Sigmoid colon (tissue), 7 donors: ENCODE measurements around the gene CCL3. TPM values are rescaled to one million over a fixed set of nuclear protein-coding genes. Genes with fewer than 3 reads are reported as not detected.
A peak's percentile ranks its signal among the peaks of the same experiment; 100 is the strongest.
"Not testable (repeated sequence)": the region's sequence is repeated elsewhere in the genome, so short reads cannot be mapped to it uniquely, and the experiment has no call there.

ENCODE experiments used
- DNase-seq: peaks from one replicate; pipeline ENCODE4 v3.0.0-alpha.2; 2019
- H3K27ac ChIP-seq, 4 donors: fragments of 200-600 bp; sonication (generic); one replicate each; pipeline ENCODE4 v1.5.1; 2016 to 2019; ENCODE audit warnings: mild to moderate bottlenecking in 1 of 4
- H3K27me3 ChIP-seq, 3 donors: fragments of 200-600 bp; sonication (generic); one replicate each; pipeline ENCODE4 v1.5.1; 2019; ENCODE audit warnings: mild to moderate bottlenecking in 1 of 3
- H3K36me3 ChIP-seq, 4 donors: fragments of 200-600 bp; sonication (generic); one replicate each; pipeline ENCODE4 v1.5.1; 2016 to 2019
- H3K4me1 ChIP-seq, 4 donors: fragments of 200-600 bp; sonication (generic); one replicate each; pipeline ENCODE4 v1.5.1; 2017 to 2019
- H3K4me3 ChIP-seq, 4 donors: fragments of 200-600 bp; sonication (generic); one replicate each; pipeline ENCODE4 v1.5.1; 2017 to 2019; ENCODE audit warnings: mild to moderate bottlenecking in 2 of 4, moderate library complexity in 1 of 4
- H3K9me3 ChIP-seq, 4 donors: fragments of 200-600 bp in 3 of 4; sonication (generic) in 3 of 4; one replicate each; pipeline versions ENCODE4 v1.5.1 to v1.6.1; 2013 to 2019
- CTCF ChIP-seq, 4 experiments: fragments of 450-650 bp in 3 of 4; fragments of 200-600 bp in 1 of 4; IDR thresholded peaks; one replicate each; pipeline ENCODE4 v1.5.1; 2016 to 2019; ENCODE audit warnings: antibody characterized with exemption in 4 of 4, mild to moderate bottlenecking in 3 of 4, moderate library complexity in 2 of 4
- EP300 ChIP-seq, 4 donors: sonication (generic); formaldehyde crosslinking; IDR thresholded peaks; one replicate each; pipeline ENCODE4 v1.6.1; 2017; ENCODE audit warnings: antibody characterized with exemption in 4 of 4
- POLR2A ChIP-seq, 2 donors: fragments of 450-650 bp; IDR thresholded peaks; one replicate each; pipeline ENCODE4 v1.6.1; 2016; ENCODE audit warnings: antibody characterized with exemption in 2 of 2, mild to moderate bottlenecking in 2 of 2, moderate library complexity in 2 of 2
- POLR2AphosphoS5 ChIP-seq, 4 donors: sonication (generic); formaldehyde crosslinking; IDR thresholded peaks; one replicate each; pipeline ENCODE4 v1.6.1; 2017; ENCODE audit warnings: antibody characterized with exemption in 4 of 4
- WGBS, 2 donors: extraction: QIAGEN DNeasy Blood & Tissue Kit; methylation state at CpG; one replicate each; pipeline ENCODE4 v1.1.7; 2013; 5-methylcytosine and 5-hydroxymethylcytosine counted together
- intact Hi-C: fragments of 100-400 bp; cut with DNase I; formaldehyde crosslinking; loops from one replicate; pipeline ENCODE4 v1.15.1; 2023
- polyA plus RNA-seq, 3 donors: library from polyadenylated mRNA; stranded (reverse); fragments of 200-250 nt; gene quantifications; one replicate each; pipeline ENCODE4 v1.2.3, GENCODE V29; 2013
- total RNA-seq, 4 donors: library from RNA; depleted of rRNA; stranded (reverse); fragments of >200 nt; gene quantifications; one replicate each; pipeline ENCODE4 v1.1.0, GENCODE V29; 2016
- donor health status: healthy with polysubstance abuse.
- donor health status: Bipolar disorder and iron deficiency.
- donor health status: healthy.

CCL3 gene
- total and polyA plus RNA-seq, 7 donors: 1.2 to 22.4 (median 3.0) TPM; not detected in 1

- intact Hi-C loops: no loop called here
- Histone ChIP-seq H3K27ac (no peak overlapping the region), H3K36me3 (no peaks in the 10 kb centered on the region), H3K4me3 (no peak overlapping the region), H3K9me3 (no peaks in the 10 kb centered on the region), H3K27me3 (peaks cover 0 to 11% (median 0%) of the 10 kb centered on the region in 3 donors), H3K4me1 (no peaks in the 10 kb centered on the region)
- DNase-seq: no peak
- TF ChIP-seq EP300 (IDR thresholded peaks at IDR 0.05) (no peak), POLR2A (IDR thresholded peaks at IDR 0.05) (no peak), POLR2AphosphoS5 (IDR thresholded peaks at IDR 0.05) (no peak), CTCF (IDR thresholded peaks at IDR 0.05) (no peak)
- 91 to 93% methylated on average over 14 of the region's 14 CpGs for WGBS, 2 donors
These were observed 1.1 kb downstream of the CCL3 start for GRCh38 chr17:36088670-36089338.

- H3K9me3 ChIP-seq, H3K4me1 ChIP-seq, H3K36me3 ChIP-seq, H3K27ac ChIP-seq, DNase-seq, intact Hi-C loops, H3K4me3 ChIP-seq: not testable (repeated sequence)
- WGBS, 2 donors: 92% methylated on average over 10 of the region's 10 CpGs
- peaks cover 0 to 11% (median 0%) of the 10 kb centered on the region in 3 donors for H3K27me3 ChIP-seq
These were observed 1.9 kb downstream of the CCL3 start for GRCh38 chr17:36087897-36088572.

GRCh38 chr17:36087471-36087870 lies 2.5 kb downstream of the CCL3 start:
- peaks cover 0 to 11% (median 0%) of the 10 kb centered on the region in 3 donors for H3K27me3 ChIP-seq
- H3K36me3 ChIP-seq, H3K27ac ChIP-seq, H3K4me3 ChIP-seq, H3K9me3 ChIP-seq, intact Hi-C loops, H3K4me1 ChIP-seq, DNase-seq: not testable (repeated sequence)
- 60% methylated on average over 1 of the region's 3 CpGs; no CpG with 5 or more reads in 1 of the 2 donors for WGBS, 2 donors

- no peaks in the 10 kb centered on the region for H3K36me3 ChIP-seq
- peaks cover 0 to 11% (median 0%) of the 10 kb centered on the region in 3 donors for H3K27me3 ChIP-seq
- intact Hi-C loops: no loop called here
- no peak overlapping the region for H3K27ac ChIP-seq
- TF ChIP-seq EP300 (IDR thresholded peaks at IDR 0.05) (no peak), POLR2A (IDR thresholded peaks at IDR 0.05) (no peak), CTCF (IDR thresholded peaks at IDR 0.05) (no peak), POLR2AphosphoS5 (IDR thresholded peaks at IDR 0.05) (no peak)
- H3K4me1 ChIP-seq: no peaks in the 10 kb centered on the region
- no peaks in the 10 kb centered on the region for H3K9me3 ChIP-seq
- DNase-seq: no peak
- H3K4me3 ChIP-seq: no peak overlapping the region
- WGBS, 2 donors: 85 to 93% methylated on average over 1 of the region's 1 CpG
These were observed 3.2 kb downstream of the CCL3 start for GRCh38 chr17:36086791-36087190.

GRCh38 chr17:36085765-36086164 lies 4.2 kb downstream of the CCL3 start:
- intact Hi-C loops: no loop called here
- TF ChIP-seq POLR2A (IDR thresholded peaks at IDR 0.05) (no peak), POLR2AphosphoS5 (IDR thresholded peaks at IDR 0.05) (peak in 2 of 4 donors; percentile 8 to 34)
- no peaks in the 10 kb centered on the region for H3K36me3 ChIP-seq
- WGBS, 2 donors: 44 to 69% methylated on average over 1 of the region's 1 CpG
- no peak for DNase-seq
- H3K9me3 ChIP-seq: no peaks in the 10 kb centered on the region
- H3K4me1 ChIP-seq: no peaks in the 10 kb centered on the region
- peaks cover 0 to 11% (median 0%) of the 10 kb centered on the region in 3 donors for H3K27me3 ChIP-seq
- no peak overlapping the region for H3K4me3 ChIP-seq
- H3K27ac ChIP-seq: no peak overlapping the region

GRCh38 chr17:36083691-36084090 lies 6.3 kb downstream of the CCL3 start:
- H3K27me3 ChIP-seq, H3K4me1 ChIP-seq, H3K27ac ChIP-seq, H3K36me3 ChIP-seq, DNase-seq, intact Hi-C loops, H3K4me3 ChIP-seq, H3K9me3 ChIP-seq: not testable (repeated sequence)
- WGBS, 2 donors: 92 to 94% methylated on average over 2 of the region's 2 CpGs
